GM18505 (cell line): ENCODE results near the gene SERPINE3.

Experiments
- ATAC-seq: cut with Tn5 transposase; IDR thresholded peaks from one replicate; pipeline ENCODE4 v1.9.1; 2021; ENCODE audit not compliant: unreplicated experiment
- POLR2A ChIP-seq: IDR thresholded peaks from 4 replicates; pipeline ENCODE4 v1.6.1; 2011; ENCODE audit warnings: borderline replicate concordance; ENCODE audit not compliant: insufficient read depth, insufficient read length; ENCODE audit errors: extremely low read depth

The SERPINE3 gene

DNA sequence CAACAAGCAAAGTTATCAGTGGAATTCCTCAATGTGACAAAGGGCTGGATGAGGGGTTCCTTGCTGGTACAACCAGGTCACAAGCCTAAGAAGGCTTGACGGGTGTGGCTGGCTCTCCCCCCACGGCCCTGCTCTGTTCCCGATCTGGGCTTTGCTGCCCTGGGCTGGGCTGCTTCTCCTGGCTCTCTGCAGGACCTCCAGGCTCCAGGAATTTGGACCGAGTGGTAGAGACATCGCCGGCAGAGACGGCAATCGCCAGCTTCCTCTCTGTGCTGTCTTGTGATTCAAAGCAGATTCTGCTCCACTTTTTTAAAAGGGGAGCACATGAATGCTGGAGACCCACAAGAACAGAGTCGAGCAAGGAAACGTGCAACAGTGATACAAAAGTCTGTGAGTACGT, at the start of gene SERPINE3:
SERPINE3 (plus strand) TSS at position 338 of the 400 bp plus-strand sequence. CDS start 1,401 bp downstream, outside the sequence.
- TF ChIP-seq POLR2A: no peak
- no peak for ATAC-seq

DNA sequence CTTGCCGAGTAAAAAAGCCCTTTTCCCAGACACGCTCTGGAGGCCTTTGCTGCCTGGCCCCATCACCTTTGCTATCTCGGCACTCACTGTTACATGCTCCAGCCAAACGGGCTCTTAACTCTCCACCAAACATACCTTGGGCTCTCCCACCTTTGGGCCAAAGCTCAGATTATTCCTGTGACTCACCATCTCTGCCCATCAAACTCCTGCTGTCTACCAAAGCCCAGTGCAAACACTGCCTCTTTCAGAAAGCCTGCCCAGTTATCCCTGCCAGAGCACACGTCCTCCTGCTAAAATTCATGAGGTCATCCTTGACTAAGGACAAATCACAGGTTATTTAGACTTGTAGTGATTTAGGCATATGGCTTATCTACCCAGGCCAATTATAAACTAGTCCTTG, 48.1 kb upstream of the SERPINE3 start:
- TF ChIP-seq POLR2A: no peak
- no peak for ATAC-seq

DNA sequence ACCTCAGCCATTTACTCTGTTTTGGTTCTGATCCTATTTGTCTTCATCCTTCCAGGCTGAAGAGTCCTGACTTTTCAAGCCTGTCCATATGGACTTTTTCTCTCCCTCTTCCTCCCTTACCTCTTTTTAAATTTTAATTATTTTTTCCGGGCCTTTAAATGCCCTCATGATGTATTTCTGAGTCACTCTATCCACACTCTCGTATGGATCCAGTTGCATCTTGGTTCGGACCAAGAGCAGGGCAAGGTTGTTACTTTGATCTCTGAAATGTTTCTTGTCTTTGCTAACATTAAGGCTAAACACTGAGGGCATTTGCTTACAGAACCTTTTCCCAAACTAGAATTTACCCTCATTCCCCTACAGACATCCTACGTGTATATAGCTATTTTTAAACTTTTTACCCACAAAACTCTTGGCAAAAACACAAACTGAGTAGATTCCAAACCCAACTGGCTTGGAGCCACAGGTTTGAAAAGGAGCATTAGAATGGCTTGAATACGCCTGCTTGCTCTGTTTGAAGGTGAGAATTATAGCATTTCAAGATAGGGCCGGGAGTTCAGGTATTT, 47.4 kb upstream of the SERPINE3 start:
- no peak for TF ChIP-seq POLR2A
- ATAC-seq: no peak

- no peak for TF ChIP-seq POLR2A
- no peak for ATAC-seq
Observed at GRCh38 chr13:51297556-51297955, 41.9 kb upstream of the SERPINE3 start.

GRCh38 chr13:51298812-51299211, 40.7 kb upstream of the SERPINE3 start:
- ATAC-seq: no peak
- TF ChIP-seq POLR2A: no peak

- ATAC-seq: no peak
- TF ChIP-seq POLR2A: no peak
Observed at GRCh38 chr13:51303063-51303552, 36.4 kb upstream of the SERPINE3 start.

GRCh38 chr13:51303882-51304281, 35.6 kb upstream of the SERPINE3 start:
- no peak for TF ChIP-seq POLR2A
- no peak for ATAC-seq

- no peak for ATAC-seq
Observed at GRCh38 chr13:51305271-51305967, 34.1 kb upstream of the SERPINE3 start.

DNA sequence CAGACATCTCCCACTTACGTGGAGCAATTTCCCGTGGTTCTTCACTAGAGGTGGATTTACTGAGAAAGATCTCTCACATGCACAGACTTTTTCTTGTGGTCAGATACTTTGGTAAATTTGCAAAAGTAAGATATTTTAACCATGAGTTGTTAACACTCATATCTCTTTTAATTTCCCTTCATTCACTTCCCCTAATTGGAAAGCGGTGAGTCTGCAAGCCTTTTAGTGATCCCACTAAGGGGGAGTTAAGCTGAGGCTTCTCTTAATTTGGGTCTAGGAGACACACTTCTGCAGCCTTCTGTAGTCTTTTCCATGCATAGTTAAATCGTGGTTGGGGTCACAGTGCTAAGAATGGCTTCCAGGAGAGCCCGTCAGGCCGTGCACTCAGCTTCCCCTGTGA, 30.7 kb upstream of the SERPINE3 start:
- no peak for TF ChIP-seq POLR2A
- no peak for ATAC-seq

More at GRCh38 chr13:51305271-51305967, 34.1 kb upstream of the SERPINE3 start:
- TF ChIP-seq POLR2A: no peak

DNA sequence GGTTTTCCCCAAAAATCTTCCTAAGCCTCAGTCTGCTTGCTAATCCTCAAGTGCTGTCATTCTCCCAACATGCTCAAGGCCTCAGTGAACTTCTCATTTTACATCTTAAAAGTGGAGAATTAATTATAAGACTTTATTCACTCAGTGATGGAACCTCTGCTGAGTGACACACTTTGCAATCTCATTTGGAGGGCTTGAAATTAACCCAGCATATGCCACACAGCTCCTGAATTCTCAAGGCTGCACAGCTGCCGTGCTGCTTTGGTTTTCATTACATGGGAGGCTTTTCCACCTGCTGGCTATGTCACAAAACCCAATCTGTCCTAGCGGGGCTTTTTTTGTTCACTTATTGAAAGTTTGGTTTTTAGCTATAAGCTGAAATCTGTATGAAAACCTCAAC, 28.3 kb upstream of the SERPINE3 start:
- TF ChIP-seq POLR2A: no peak
- ATAC-seq: no peak

- ATAC-seq: no peak
- TF ChIP-seq POLR2A: no peak
Observed at GRCh38 chr13:51311957-51312520, 27.5 kb upstream of the SERPINE3 start.

GRCh38 chr13:51313619-51314018, 25.9 kb upstream of the SERPINE3 start:
- TF ChIP-seq POLR2A: no peak

GRCh38 chr13:51317262-51317661, 22.2 kb upstream of the SERPINE3 start:
- no peak for TF ChIP-seq POLR2A
- no peak for ATAC-seq

More at GRCh38 chr13:51313619-51314018, 25.9 kb upstream of the SERPINE3 start:
- no peak for ATAC-seq

GRCh38 chr13:51318015-51318414, 21.5 kb upstream of the SERPINE3 start:
- TF ChIP-seq POLR2A: no peak
- no peak for ATAC-seq
